ENCODE data around the gene FETUB.

GRCh38 chr3:186693843-186694242, 53.6 kb downstream of the FETUB start:
- TF ChIP-seq, protein P1, sequence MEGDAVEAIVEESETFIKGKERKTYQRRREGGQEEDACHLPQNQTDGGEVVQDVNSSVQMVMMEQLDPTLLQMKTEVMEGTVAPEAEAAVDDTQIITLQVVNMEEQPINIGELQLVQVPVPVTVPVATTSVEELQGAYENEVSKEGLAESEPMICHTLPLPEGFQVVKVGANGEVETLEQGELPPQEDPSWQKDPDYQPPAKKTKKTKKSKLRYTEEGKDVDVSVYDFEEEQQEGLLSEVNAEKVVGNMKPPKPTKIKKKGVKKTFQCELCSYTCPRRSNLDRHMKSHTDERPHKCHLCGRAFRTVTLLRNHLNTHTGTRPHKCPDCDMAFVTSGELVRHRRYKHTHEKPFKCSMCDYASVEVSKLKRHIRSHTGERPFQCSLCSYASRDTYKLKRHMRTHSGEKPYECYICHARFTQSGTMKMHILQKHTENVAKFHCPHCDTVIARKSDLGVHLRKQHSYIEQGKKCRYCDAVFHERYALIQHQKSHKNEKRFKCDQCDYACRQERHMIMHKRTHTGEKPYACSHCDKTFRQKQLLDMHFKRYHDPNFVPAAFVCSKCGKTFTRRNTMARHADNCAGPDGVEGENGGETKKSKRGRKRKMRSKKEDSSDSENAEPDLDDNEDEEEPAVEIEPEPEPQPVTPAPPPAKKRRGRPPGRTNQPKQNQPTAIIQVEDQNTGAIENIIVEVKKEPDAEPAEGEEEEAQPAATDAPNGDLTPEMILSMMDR (conservative IDR thresholded peaks at IDR 0.05; ENCODE audit: low read depth, low read length): no peak
- TF ChIP-seq POLR2A (IDR thresholded peaks at IDR 0.05; ENCODE audit: low read depth, low read length): no peak
- TF ChIP-seq MAZ (IDR thresholded peaks at IDR 0.05; ENCODE audit: borderline replicate concordance, low read depth, low read length): no peak
- TF ChIP-seq MAFK (IDR thresholded peaks at IDR 0.05; ENCODE audit: low read depth, low read length): no peak

Data from IMR-90 (cell line).